ENCODE results near the gene ATP5F1B. TPM values are rescaled to one million over a fixed set of nuclear protein-coding genes. Genes with fewer than 3 reads are reported as not detected.

The ATP5F1B gene
- total and polyA plus RNA-seq, 2 of the 8 experiments (the other 6 are each of a cell fraction or from before 2014, with no cell fraction given) = 900 to 1,522 TPM

- Histone ChIP-seq H4K91ac (replicated peaks; ENCODE audit: insufficient read length, low read length) (peak overlapping the region; percentile 75), H2BK12ac (ENCODE audit: low read depth, low read length) (peak overlapping the region; percentile 60; the same call in 1 of the 2 replicates), H3K36me3 (ENCODE audit: control insufficient read depth in 2 of 4, insufficient read depth in 4 of 4, low read length in 3 of 4) (peaks cover 24 to 47% (median 34%) of the 10 kb centered on the region in 4 experiments), H3K4me2 (ENCODE audit: insufficient read depth in 1 of 2, low read depth in 2 of 2, low read length in 2 of 2) (peak overlapping the region; percentile 61 to 82), H3K27ac (ENCODE audit: low read depth, low read length) (peak overlapping the region; percentile 95), H2BK15ac (ENCODE audit: low read length) (no peak overlapping the region), H3K79me1 (ENCODE audit: low read depth, low read length) (peaks cover 2% of the 10 kb centered on the region), H3K14ac (ENCODE audit: insufficient read length) (peak overlapping the region; percentile 68), H2BK120ac (replicated peaks; ENCODE audit: low read depth, low read length) (no peak overlapping the region), H4K20me1 (replicated peaks in 1 of 2; ENCODE audit: control insufficient read depth in 1 of 2, insufficient read depth in 2 of 2, low read length in 2 of 2) (peaks cover 9 to 15% of the 10 kb centered on the region in 2 experiments), H3K23me2 (ENCODE audit: low read depth, low read length) (peaks cover 8% of the 10 kb centered on the region; the same call in 1 of the 2 replicates), H3K27me3 (replicated peaks in 1 of 4; ENCODE audit: control insufficient read depth in 3 of 4, extremely low read depth in 1 of 4, insufficient read depth in 3 of 4, low read length in 3 of 4) (no peaks in the 10 kb centered on the region), H2AFZ (ENCODE audit: low read length) (no peak overlapping the region), H3K23ac (ENCODE audit: insufficient read length) (no peak overlapping the region), H2BK20ac (ENCODE audit: low read length) (no peak overlapping the region), H3K4me3 (ENCODE audit: extremely low read depth in 1 of 4, insufficient read depth in 2 of 4, low read depth in 3 of 4, low read length in 4 of 4) (peak overlapping the region; percentile 90 to 99 (median 97)), H3K79me2 (ENCODE audit: control insufficient read depth in 1 of 2, insufficient read depth in 2 of 2, low read length in 2 of 2) (peaks cover 14 to 34% of the 10 kb centered on the region in 2 experiments), H3K4me1 (replicated peaks in 1 of 4; ENCODE audit: control insufficient read depth in 3 of 4, insufficient read depth in 4 of 4, low read length in 3 of 4) (no peaks in the 10 kb centered on the region), H4K8ac (ENCODE audit: extremely low read depth, insufficient read depth, low read length) (peak overlapping the region; percentile 97; the same call in 1 of the 2 replicates), H2AK5ac (ENCODE audit: low read depth, low read length) (peak overlapping the region; percentile 71; the same call in 1 of the 2 replicates), H3K56ac (replicated peaks; ENCODE audit: insufficient read length, low read depth, low read length) (peak overlapping the region; percentile 82), H3K9me3 (ENCODE audit: insufficient read depth in 2 of 2, low read depth in 1 of 2, low read length in 1 of 2) (no peaks in the 10 kb centered on the region), H4K5ac (ENCODE audit: insufficient read length, low read depth, low read length) (peak overlapping the region; percentile 16), H2BK5ac (ENCODE audit: low read depth, low read length) (peak overlapping the region; percentile 94), H3K4ac (replicated peaks; ENCODE audit: insufficient read length, low read depth, low read length) (peak overlapping the region; percentile 41), H3K9ac (replicated peaks in 1 of 4; ENCODE audit: extremely low read depth in 1 of 4, low read depth in 3 of 4, low read length in 3 of 4) (peak overlapping the region; percentile 89 to 97 (median 93)), H3K18ac (ENCODE audit: extremely low read depth, low read length) (peak overlapping the region; percentile 81)
- ChIA-PET CTCF (ENCODE audit: partially characterized antibody) (interaction anchor here (0.5 to 4.3 kb wide), 4 partner anchors 9 to 780 kb away, joined by 3 to 29 read pairs (median 4); no protein-coding TSS in a partner anchor), POLR2A (ENCODE audit: partially characterized antibody) (interaction anchor here (0.7 to 10.3 kb wide), 17 partner anchors 11 to 185 kb away, joined by 3 to 130 read pairs (median 5); partner anchors contain the start of genes BAZ2A, NACA and PTGES3)
- DNase-seq (ENCODE audit: low read depth in 1 of 2, low spot score in 2 of 2) = no peak
- no peak for FAIRE-seq
- 2% methylated on average over 29 of the region's 29 CpGs; no CpG with 5 or more reads in 1 of the 2 experiments for WGBS, 2 experiments (ENCODE audit: extremely low coverage in 1 of 2, insufficient coverage in 1 of 2, insufficient read length in 1 of 2, insufficient replicate concordance in 2 of 2, low coverage in 1 of 2, low lambda C conversion rate in 2 of 2, missing lambda C conversion rate in 1 of 2)
- no peak for TF ChIP-seq ASH2L (IDR thresholded peaks at IDR 0.05; ENCODE audit: low read length)
- TF ChIP-seq MAX (IDR thresholded peaks at IDR 0.05) = peak; percentile 31; the same call in 1 of the 2 replicates
- TF ChIP-seq RXRA (IDR thresholded peaks at IDR 0.05; ENCODE audit: insufficient read depth, low read depth, low read length) = no peak
- no peak for TF ChIP-seq USF2 (IDR thresholded peaks at IDR 0.05; ENCODE audit: low read length)
- no peak for TF ChIP-seq TAF7 (optimal IDR thresholded peaks at IDR 0.05; ENCODE audit: borderline replicate concordance, low read depth, low read length)
- no peak for TF ChIP-seq NRF1 (IDR thresholded peaks at IDR 0.05; ENCODE audit: low read depth, low read length)
- no peak for TF ChIP-seq SP1 (IDR thresholded peaks at IDR 0.05; ENCODE audit: low read depth, low read length)
- TF ChIP-seq ATF2 (IDR thresholded peaks at IDR 0.05; ENCODE audit: low read length) = peak; percentile 10; the same call in 1 of the 2 replicates
- no peak for TF ChIP-seq RNF2 (IDR thresholded peaks at IDR 0.05; ENCODE audit: borderline replicate concordance, low read depth, low read length, missing control alignments, poor library complexity, severe bottlenecking)
These were observed 525 bp downstream of the ATP5F1B start for GRCh38 chr12:56645201-56645716.
